BJ (cell line): ENCODE results near the gene SPDEF. TPM values are rescaled to one million over a fixed set of nuclear protein-coding genes. Genes with fewer than 3 reads are reported as not detected.

ENCODE experiments used
- CTCF ChIA-PET: fragments of 350-600 bp; formaldehyde crosslinking; extraction: SDS; loops from one replicate; lab custom pipeline; 2021; ENCODE audit warnings: antibody characterized with exemption, inconsistent platforms; lab: Yijun Ruan, JAX
- POLR2A ChIA-PET: fragments of 300-600 bp; sonication (Branson Sonifier 250); formaldehyde crosslinking; extraction: SDS; loops from one replicate; lab custom pipeline; 2021; ENCODE audit warnings: antibody characterized with exemption; lab: Charles Lee
- DNase-seq: peaks from one replicate; pipeline ENCODE4 v3.0.0-alpha.2; 2011; ENCODE audit warnings: low read depth
- H3K27me3 ChIP-seq: 2 replicates; pipeline ENCODE4 v1.6.0; 2011; ENCODE audit warnings: low read length; ENCODE audit not compliant: control insufficient read depth, insufficient read depth
- H3K36me3 ChIP-seq: 2 replicates; pipeline ENCODE4 v1.5.1; 2011; ENCODE audit warnings: low read length; ENCODE audit not compliant: control insufficient read depth, insufficient read depth
- H3K4me3 ChIP-seq: 2 replicates; pipeline ENCODE4 v1.5.1; 2011; ENCODE audit warnings: low read depth, mild to moderate bottlenecking, control low read depth, low read length
- polyA plus RNA-seq: library from polyadenylated mRNA; depleted of rRNA; stranded (reverse); fragments of >200 nt; gene quantifications from 2 replicates; pipeline ENCODE4 v1.2.3, GENCODE V29; 2011
- TF ChIP-seq, protein P1 (sequence below): IDR thresholded peaks from 2 replicates; pipeline ENCODE4 v1.5.1; 2011; ENCODE audit warnings: low read depth, mild to moderate bottlenecking, control low read depth, inconsistent platforms, low read length, moderate library complexity; ENCODE audit not compliant: insufficient read depth

The SPDEF gene
- polyA plus RNA-seq, 1 experiment: not detected

DNA sequence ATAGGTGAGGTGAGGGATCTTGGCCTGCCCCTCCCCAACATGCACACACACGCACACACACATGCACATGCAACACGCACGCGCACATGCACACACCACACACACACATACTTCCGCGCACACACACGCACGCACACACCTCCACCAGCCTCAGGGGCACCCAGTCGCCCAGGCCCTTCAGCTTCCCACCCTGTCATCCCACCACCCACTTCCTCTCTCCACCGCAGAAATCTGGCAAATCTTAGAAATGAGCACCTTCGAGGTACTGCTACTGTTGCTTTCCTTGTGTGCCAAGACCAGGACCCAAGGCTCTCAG, 1.2 kb downstream of the SPDEF start:
- TF ChIP-seq, protein P1, sequence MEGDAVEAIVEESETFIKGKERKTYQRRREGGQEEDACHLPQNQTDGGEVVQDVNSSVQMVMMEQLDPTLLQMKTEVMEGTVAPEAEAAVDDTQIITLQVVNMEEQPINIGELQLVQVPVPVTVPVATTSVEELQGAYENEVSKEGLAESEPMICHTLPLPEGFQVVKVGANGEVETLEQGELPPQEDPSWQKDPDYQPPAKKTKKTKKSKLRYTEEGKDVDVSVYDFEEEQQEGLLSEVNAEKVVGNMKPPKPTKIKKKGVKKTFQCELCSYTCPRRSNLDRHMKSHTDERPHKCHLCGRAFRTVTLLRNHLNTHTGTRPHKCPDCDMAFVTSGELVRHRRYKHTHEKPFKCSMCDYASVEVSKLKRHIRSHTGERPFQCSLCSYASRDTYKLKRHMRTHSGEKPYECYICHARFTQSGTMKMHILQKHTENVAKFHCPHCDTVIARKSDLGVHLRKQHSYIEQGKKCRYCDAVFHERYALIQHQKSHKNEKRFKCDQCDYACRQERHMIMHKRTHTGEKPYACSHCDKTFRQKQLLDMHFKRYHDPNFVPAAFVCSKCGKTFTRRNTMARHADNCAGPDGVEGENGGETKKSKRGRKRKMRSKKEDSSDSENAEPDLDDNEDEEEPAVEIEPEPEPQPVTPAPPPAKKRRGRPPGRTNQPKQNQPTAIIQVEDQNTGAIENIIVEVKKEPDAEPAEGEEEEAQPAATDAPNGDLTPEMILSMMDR: no peak
- H3K4me3 ChIP-seq: no peak overlapping the region
- H3K36me3 ChIP-seq: no peaks in the 10 kb centered on the region
- DNase-seq: no peak
- ChIA-PET CTCF (interaction anchor here (1.5 kb wide), 1 partner anchor 20 kb away, joined by 3 read pairs; no protein-coding TSS in a partner anchor), POLR2A (no interaction called here)
- H3K27me3 ChIP-seq: peaks cover 1% of the 10 kb centered on the region; the same call in 1 of the 2 replicates

DNA sequence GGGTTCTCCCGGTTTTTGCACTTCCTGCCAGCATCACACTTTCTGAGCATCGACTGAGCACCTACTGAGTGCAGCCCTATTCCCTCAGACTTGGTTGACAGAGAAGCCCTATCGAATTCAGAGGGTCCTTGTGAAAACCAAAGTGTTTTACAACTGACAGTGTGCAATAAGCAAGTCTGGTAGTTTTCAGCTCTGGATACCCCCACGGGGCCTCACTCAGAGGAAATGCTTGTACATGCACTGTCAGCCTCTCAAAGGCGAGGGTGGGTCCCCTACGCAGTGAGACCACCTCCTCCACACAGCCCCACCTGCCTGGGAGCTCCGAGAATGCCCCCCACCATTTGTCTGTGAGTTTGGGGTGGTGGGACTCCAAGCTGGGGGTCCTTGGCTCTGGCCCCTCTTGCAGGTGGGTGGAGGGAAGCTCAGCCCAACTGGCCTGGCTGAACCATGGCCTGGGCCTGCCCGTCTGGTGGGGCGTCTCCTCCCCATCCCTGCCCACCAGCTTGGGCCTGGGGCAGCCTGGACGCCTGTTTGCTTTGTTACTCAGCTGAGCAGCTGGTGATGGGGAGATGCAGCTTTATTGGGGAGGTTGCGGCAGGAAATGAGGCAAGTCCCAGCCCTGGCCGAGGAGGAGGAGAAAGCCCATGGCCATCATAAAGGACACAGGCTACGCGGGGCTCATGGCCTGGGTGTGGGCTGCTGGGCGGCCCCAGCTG, 1.7 kb downstream of the SPDEF start:
- POLR2A ChIA-PET: no interaction called here
- no peak for DNase-seq
- no peak overlapping the region for H3K4me3 ChIP-seq
- H3K27me3 ChIP-seq: peaks cover 1% of the 10 kb centered on the region; the same call in 1 of the 2 replicates
- CTCF ChIA-PET: interaction anchor here (1.5 kb wide), 1 partner anchor 19 kb away, joined by 3 read pairs; no protein-coding TSS in a partner anchor
- TF ChIP-seq, protein P1: no peak
- H3K36me3 ChIP-seq: no peaks in the 10 kb centered on the region

DNA sequence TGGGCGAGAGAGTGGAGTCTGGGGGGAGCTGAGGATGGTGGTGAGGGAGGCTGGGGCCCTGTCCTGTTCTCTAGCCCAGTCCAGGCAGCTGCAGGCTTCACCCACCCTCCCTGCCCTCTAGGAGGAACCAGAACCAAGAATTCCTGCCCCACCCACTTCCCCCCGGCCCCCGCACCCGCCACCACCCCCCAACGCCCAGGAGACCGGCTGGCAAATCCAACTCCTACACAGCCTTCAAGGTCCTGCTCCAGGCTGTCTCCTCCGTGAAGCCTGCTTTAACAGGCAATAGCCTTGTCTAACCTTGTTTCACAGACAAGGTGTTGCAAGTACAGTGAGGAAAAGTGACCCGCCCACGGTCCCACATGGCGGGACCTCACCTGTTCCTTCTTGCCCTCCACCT, 2.4 kb downstream of the SPDEF start:
- ChIA-PET CTCF (no interaction called here), POLR2A (no interaction called here)
- TF ChIP-seq, protein P1: no peak
- no peaks in the 10 kb centered on the region for H3K36me3 ChIP-seq
- DNase-seq: no peak
- peaks cover 1% of the 10 kb centered on the region; the same call in 1 of the 2 replicates for H3K27me3 ChIP-seq
- no peak overlapping the region for H3K4me3 ChIP-seq

DNA sequence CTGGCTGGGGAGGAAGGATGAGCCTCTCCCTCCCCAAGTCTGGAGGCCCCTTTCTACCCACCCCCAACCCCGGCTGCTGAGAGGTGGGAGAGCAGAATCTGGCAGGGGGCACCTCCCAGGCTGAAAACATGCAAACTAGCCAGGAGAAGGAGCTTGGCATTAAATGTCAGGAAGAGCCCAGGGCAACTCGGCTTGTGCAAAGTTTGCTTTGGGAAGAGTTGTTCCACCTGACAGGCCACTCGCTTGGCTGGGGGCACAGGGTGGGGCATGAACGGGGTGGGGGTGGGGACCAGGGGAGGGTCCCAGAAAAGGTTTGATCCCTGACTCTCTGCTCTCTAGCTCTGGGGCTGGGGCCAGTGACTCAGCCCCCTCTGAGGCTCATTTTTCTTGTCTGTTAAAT, 3.0 kb downstream of the SPDEF start:
- H3K4me3 ChIP-seq: no peak overlapping the region
- TF ChIP-seq, protein P1: no peak
- H3K36me3 ChIP-seq: no peaks in the 10 kb centered on the region
- ChIA-PET POLR2A (no interaction called here), CTCF (no interaction called here)
- DNase-seq: no peak
- peaks cover 1% of the 10 kb centered on the region; the same call in 1 of the 2 replicates for H3K27me3 ChIP-seq

DNA sequence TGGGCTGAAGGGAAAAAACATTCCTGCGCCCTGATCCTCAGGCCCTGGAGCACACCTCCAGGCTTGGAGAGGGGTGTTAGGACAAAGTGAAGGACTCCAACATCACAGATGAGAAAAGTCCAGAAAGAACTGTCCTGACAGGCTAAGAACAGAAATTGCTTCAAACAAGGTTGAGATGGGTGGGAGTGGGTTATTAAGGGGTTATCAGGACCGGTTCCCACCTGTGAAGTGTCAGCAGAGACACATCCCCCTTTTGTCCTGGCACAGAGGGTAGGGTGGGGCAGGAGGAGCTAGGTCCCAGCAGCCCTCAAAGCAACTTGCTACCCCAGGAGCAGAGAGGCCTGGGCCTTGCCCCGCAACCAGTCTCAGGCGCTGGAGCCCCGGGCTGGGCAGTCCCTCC, 3.5 kb downstream of the SPDEF start:
- DNase-seq: no peak
- TF ChIP-seq, protein P1: no peak
- CTCF ChIA-PET: no interaction called here

More for the DNA sequence above, 3.5 kb downstream of the SPDEF start:
- Histone ChIP-seq H3K36me3 (no peaks in the 10 kb centered on the region), H3K27me3 (peaks cover 3% of the 10 kb centered on the region; the same call in 1 of the 2 replicates), H3K4me3 (no peak overlapping the region)
- POLR2A ChIA-PET: no interaction called here
